IPS-15b (cell line): ENCODE results near the gene AMBP.

Source experiments
- H3K27me3 ChIP-seq: one replicate; pipeline ENCODE4 v1.6.1; 2013; ENCODE audit warnings: low read length; ENCODE audit not compliant: control insufficient read depth, insufficient read depth
- H3K36me3 ChIP-seq: one replicate; pipeline ENCODE4 v1.6.1; 2013; ENCODE audit warnings: low read length; ENCODE audit not compliant: control insufficient read depth, insufficient read depth
- H3K4me1 ChIP-seq: one replicate; pipeline ENCODE4 v1.6.1; 2013; ENCODE audit warnings: mild to moderate bottlenecking, low read length; ENCODE audit not compliant: control insufficient read depth, insufficient read depth
- H3K4me3 ChIP-seq: one replicate; pipeline ENCODE4 v1.5.1; 2013; ENCODE audit warnings: low read depth, low read length
- H3K9ac ChIP-seq: one replicate; pipeline ENCODE4 v1.6.1; 2013; ENCODE audit warnings: low read depth, mild to moderate bottlenecking, low read length
- H3K9me3 ChIP-seq: one replicate; pipeline ENCODE4 v1.6.1; 2013; ENCODE audit warnings: mild to moderate bottlenecking, low read length; ENCODE audit not compliant: control insufficient read depth, insufficient read depth

AMBP gene

GRCh38 chr9:114076237-114077161 is 1.6 kb downstream of the AMBP start:
- H3K9me3 ChIP-seq: no peaks in the 10 kb centered on the region
- no peak overlapping the region for H3K9ac ChIP-seq
- H3K4me3 ChIP-seq: no peak overlapping the region
- H3K36me3 ChIP-seq: no peaks in the 10 kb centered on the region
- H3K27me3 ChIP-seq: no peaks in the 10 kb centered on the region
- H3K4me1 ChIP-seq: no peaks in the 10 kb centered on the region

- no peaks in the 10 kb centered on the region for H3K4me1 ChIP-seq
- no peaks in the 10 kb centered on the region for H3K9me3 ChIP-seq
- no peak overlapping the region for H3K4me3 ChIP-seq
- H3K9ac ChIP-seq: no peak overlapping the region
- no peaks in the 10 kb centered on the region for H3K27me3 ChIP-seq
- no peaks in the 10 kb centered on the region for H3K36me3 ChIP-seq
Measured at GRCh38 chr9:114075602-114076001, 2.5 kb downstream of the AMBP start.

GRCh38 chr9:114072184-114073140 is 5.6 kb downstream of the AMBP start:
- Histone ChIP-seq H3K4me1 (no peaks in the 10 kb centered on the region), H3K9ac (no peak overlapping the region), H3K27me3 (no peaks in the 10 kb centered on the region), H3K4me3 (no peak overlapping the region), H3K9me3 (no peaks in the 10 kb centered on the region), H3K36me3 (no peaks in the 10 kb centered on the region)

- no peaks in the 10 kb centered on the region for H3K36me3 ChIP-seq
- H3K9ac ChIP-seq: no peak overlapping the region
- H3K4me3 ChIP-seq: no peak overlapping the region
- no peaks in the 10 kb centered on the region for H3K9me3 ChIP-seq
- H3K4me1 ChIP-seq: no peaks in the 10 kb centered on the region
- no peaks in the 10 kb centered on the region for H3K27me3 ChIP-seq
Measured at GRCh38 chr9:114071197-114071795, 6.8 kb downstream of the AMBP start.

- H3K9me3 ChIP-seq: no peaks in the 10 kb centered on the region
- no peak overlapping the region for H3K4me3 ChIP-seq
- H3K27me3 ChIP-seq: no peaks in the 10 kb centered on the region
- H3K4me1 ChIP-seq: no peaks in the 10 kb centered on the region
- H3K9ac ChIP-seq: no peak overlapping the region
- H3K36me3 ChIP-seq: no peaks in the 10 kb centered on the region
Measured at GRCh38 chr9:114070188-114071103, 7.7 kb downstream of the AMBP start.

- Histone ChIP-seq H3K9me3 (no peaks in the 10 kb centered on the region), H3K4me1 (no peaks in the 10 kb centered on the region), H3K36me3 (no peaks in the 10 kb centered on the region), H3K9ac (no peak overlapping the region), H3K4me3 (no peak overlapping the region), H3K27me3 (no peaks in the 10 kb centered on the region)
Measured at GRCh38 chr9:114069476-114070187, 8.5 kb downstream of the AMBP start.

- Histone ChIP-seq H3K36me3 (no peaks in the 10 kb centered on the region), H3K4me1 (no peaks in the 10 kb centered on the region), H3K9ac (no peak overlapping the region), H3K9me3 (no peaks in the 10 kb centered on the region), H3K27me3 (no peaks in the 10 kb centered on the region), H3K4me3 (no peak overlapping the region)
Measured at GRCh38 chr9:114065304-114065703, 12.8 kb downstream of the AMBP start.

- Histone ChIP-seq H3K9ac (no peak overlapping the region), H3K4me1 (no peaks in the 10 kb centered on the region), H3K4me3 (no peak overlapping the region), H3K9me3 (no peaks in the 10 kb centered on the region), H3K27me3 (no peaks in the 10 kb centered on the region), H3K36me3 (no peaks in the 10 kb centered on the region)
Measured at GRCh38 chr9:114061830-114062474, 16.1 kb downstream of the AMBP start.

- Histone ChIP-seq H3K9ac (no peak overlapping the region), H3K36me3 (no peaks in the 10 kb centered on the region), H3K27me3 (no peaks in the 10 kb centered on the region), H3K4me3 (no peak overlapping the region), H3K9me3 (no peaks in the 10 kb centered on the region), H3K4me1 (no peaks in the 10 kb centered on the region)
Measured at GRCh38 chr9:114061292-114061691, 16.8 kb downstream of the AMBP start.

- H3K27me3 ChIP-seq: no peaks in the 10 kb centered on the region
- no peaks in the 10 kb centered on the region for H3K4me1 ChIP-seq
- H3K9ac ChIP-seq: no peak overlapping the region
- H3K9me3 ChIP-seq: no peaks in the 10 kb centered on the region
- H3K4me3 ChIP-seq: no peak overlapping the region
- H3K36me3 ChIP-seq: no peaks in the 10 kb centered on the region
Measured at GRCh38 chr9:114060711-114061110, 17.4 kb downstream of the AMBP start.
